ENCODE measurements around the gene SCRG1. TPM values are rescaled to one million over a fixed set of nuclear protein-coding genes. Genes with fewer than 3 reads are reported as not detected.
A peak's percentile ranks its signal among the peaks of the same experiment; 100 is the strongest.

Gene SCRG1
- total and polyA plus RNA-seq, 12 donors = 0.10 to 0.56 (median 0.26) TPM

DNA sequence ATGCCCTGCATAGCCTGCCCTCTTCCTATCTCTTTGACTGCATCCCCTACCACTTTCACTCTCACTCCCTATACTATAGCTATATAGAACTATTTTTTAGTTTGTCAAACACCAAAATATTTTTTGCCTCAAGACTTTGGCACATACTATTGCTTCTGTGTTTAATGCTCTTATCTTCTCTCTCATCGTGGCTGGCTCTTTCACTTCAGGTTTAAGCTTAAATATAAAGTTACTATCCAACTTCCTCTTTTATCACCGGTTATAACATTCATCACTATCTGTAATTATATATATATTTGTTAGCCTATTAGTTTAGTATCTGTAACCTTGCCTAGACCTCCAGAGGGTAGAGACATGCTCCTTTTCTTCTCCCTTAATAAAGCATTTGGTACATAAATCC lies 53.3 kb downstream of the SCRG1 start:
- WGBS, 2 donors = 56 to 64% methylated on average over 2 of the region's 2 CpGs
- TF ChIP-seq, protein P1, sequence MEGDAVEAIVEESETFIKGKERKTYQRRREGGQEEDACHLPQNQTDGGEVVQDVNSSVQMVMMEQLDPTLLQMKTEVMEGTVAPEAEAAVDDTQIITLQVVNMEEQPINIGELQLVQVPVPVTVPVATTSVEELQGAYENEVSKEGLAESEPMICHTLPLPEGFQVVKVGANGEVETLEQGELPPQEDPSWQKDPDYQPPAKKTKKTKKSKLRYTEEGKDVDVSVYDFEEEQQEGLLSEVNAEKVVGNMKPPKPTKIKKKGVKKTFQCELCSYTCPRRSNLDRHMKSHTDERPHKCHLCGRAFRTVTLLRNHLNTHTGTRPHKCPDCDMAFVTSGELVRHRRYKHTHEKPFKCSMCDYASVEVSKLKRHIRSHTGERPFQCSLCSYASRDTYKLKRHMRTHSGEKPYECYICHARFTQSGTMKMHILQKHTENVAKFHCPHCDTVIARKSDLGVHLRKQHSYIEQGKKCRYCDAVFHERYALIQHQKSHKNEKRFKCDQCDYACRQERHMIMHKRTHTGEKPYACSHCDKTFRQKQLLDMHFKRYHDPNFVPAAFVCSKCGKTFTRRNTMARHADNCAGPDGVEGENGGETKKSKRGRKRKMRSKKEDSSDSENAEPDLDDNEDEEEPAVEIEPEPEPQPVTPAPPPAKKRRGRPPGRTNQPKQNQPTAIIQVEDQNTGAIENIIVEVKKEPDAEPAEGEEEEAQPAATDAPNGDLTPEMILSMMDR (IDR thresholded peaks at IDR 0.05) = no peak
- H3K4me3 ChIP-seq = no peak overlapping the region
- no peaks in the 10 kb centered on the region for H3K36me3 ChIP-seq
- intact Hi-C loops (cut with DNase I) = no loop called here
- no peaks in the 10 kb centered on the region for H3K9me3 ChIP-seq
- H3K4me1 ChIP-seq = peaks cover 0 to 20% (median 0%) of the 10 kb centered on the region in 9 donors
- ATAC-seq (no peak), DNase-seq (no peak)
- H3K27me3 ChIP-seq = no peaks in the 10 kb centered on the region
- H3K27ac ChIP-seq = no peak overlapping the region

DNA sequence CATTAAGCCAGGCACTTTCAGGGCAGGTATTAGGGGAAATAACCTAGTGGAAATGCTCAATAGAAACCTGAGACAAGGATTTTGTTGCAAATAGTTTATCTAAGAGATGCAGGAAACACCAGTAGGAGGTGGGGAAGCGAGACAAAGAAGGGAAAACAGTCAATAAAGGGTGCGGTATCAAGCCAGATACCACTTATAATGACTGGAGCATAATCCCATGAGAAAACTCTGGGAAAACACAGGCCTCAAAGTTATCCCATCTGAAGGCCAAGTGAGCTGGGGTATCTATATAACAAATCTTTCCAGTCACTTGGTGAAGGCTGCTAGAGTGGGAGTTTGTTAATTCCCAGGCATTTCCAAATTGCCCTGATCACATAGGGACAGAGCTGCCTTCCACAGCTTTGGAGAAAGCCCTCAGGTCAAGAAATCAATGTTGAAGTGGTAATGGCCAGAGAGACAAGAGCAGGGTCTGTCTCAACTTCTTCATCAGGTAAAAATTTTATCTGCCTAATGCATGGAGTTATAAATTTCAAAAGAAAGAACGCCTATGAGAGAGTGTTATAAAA lies 55.0 kb downstream of the SCRG1 start:
- Histone ChIP-seq H3K4me3 (no peak overlapping the region), H3K4me1 (peaks cover 0 to 21% (median 0%) of the 10 kb centered on the region in 9 donors), H3K27ac (peak overlapping the region in 6 of 10 donors; percentile 2 to 60 (median 20)), H3K36me3 (no peaks in the 10 kb centered on the region), H3K9me3 (no peaks in the 10 kb centered on the region), H3K27me3 (no peaks in the 10 kb centered on the region)
- DNase-seq (no peak), ATAC-seq (peak in 3 of 8 donors; percentile 39 to 52 (median 42))
- intact Hi-C loops (cut with DNase I) = no loop called here
- 66 to 71% methylated on average over 3 of the region's 3 CpGs for WGBS, 2 donors
- TF ChIP-seq, protein P1 (IDR thresholded peaks at IDR 0.05) = no peak

DNA sequence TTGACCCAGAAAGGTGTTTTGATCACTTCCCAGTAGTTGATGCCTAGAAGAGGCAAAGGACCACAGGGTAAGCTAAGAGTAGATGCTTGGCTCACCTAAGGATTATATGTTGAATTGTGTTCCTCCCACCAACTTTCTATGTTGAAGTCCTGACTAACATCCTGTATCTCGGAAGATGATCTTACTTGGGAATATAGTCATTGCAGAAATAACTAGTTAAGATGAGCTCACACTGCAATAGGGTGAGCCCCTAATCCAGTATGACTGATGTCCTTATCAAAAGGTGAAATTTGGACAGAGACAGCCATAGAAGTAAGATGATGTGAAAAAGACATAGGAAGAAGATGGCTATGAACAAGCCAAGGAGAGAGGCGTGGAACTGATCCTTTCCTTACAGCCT lies 61.5 kb downstream of the SCRG1 start:
- Histone ChIP-seq H3K9me3 (no peaks in the 10 kb centered on the region), H3K36me3 (peaks cover 0 to 5% (median 0%) of the 10 kb centered on the region in 9 donors), H3K27ac (no peak overlapping the region), H3K4me1 (peaks cover 7 to 24% (median 15%) of the 10 kb centered on the region in 9 donors), H3K27me3 (no peaks in the 10 kb centered on the region), H3K4me3 (no peak overlapping the region)
- DNase-seq = no peak
- no peak for ATAC-seq
- intact Hi-C loops (cut with DNase I) = loop anchor here in 1 of 10 donors (2.0 kb wide), 1 partner anchor 29 kb away; no protein-coding TSS in a partner anchor
- TF ChIP-seq, protein P1 (IDR thresholded peaks at IDR 0.05) = no peak
- WGBS, 2 donors = 97 to 98% methylated on average over 2 of the region's 2 CpGs

DNA sequence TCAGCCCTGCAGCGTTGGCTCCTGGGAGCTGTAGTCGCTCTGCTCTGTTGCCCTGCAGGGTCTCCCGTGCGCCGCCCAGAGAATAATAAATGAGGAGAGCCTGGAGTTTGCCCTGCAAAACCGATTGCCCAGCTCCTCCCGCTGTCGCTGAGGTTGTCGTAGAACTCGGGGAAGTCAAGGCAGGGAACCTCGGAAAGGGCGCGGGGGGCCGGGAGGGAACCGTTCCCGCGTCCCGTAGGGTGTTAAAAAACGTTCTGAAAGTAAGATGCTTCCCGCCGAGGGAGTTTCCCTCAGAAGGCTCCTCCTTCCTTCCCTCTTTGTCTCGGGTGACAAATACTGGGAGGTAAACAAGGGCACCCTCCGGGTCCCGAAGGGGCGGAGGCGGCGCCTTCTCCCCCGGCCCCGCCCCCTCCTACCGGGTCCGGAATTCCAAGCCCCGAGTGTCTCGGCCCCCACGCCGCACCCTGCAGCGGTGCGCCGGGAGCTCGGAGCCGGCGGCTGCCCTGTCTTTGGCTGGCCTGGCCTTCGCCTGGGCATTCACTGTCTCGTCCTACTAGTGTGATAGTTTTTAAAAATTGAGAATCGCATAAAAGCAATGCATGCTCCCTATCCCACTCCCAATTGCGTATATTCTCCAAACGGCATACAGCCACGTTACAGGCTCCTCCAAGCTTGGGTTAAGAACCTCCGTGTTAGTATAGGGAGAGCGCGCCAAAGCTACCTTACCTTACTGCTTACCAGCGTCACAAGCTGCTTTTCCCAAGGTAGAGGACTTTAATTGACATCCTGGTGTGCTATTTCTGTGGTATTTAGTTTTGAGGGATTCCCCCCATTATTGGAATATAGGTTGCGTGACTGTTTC lies 63.8 kb downstream of the SCRG1 start:
- peaks cover 12 to 38% (median 26%) of the 10 kb centered on the region in 9 donors for H3K4me1 ChIP-seq
- peaks cover 0 to 29% (median 10%) of the 10 kb centered on the region in 9 donors for H3K36me3 ChIP-seq
- DNase-seq (peak; percentile 68), ATAC-seq (peak; percentile 23 to 72 (median 64))
- H3K9me3 ChIP-seq = no peaks in the 10 kb centered on the region
- H3K27me3 ChIP-seq = no peaks in the 10 kb centered on the region
- TF ChIP-seq, protein P1 (IDR thresholded peaks at IDR 0.05) = no peak
- 1 to 2% methylated on average over 52 of the region's 52 CpGs for WGBS, 2 donors
- intact Hi-C loops (cut with DNase I) = loop anchor here in 8 of 10 donors (1.0 to 5.0 kb wide), 5 partner anchors 34 to 38 kb away; partner anchors contain the start of gene SAP30 (in 5 of the 8)
- H3K4me3 ChIP-seq = peak overlapping the region; percentile 69 to 100 (median 92)
- peak overlapping the region; percentile 41 to 100 (median 87) for H3K27ac ChIP-seq

Other genes starting within 250 kb of the SCRG1 start
- 1 to 10 TPM; 2.6 to 8.8 (median 5.7) TPM for gene GALNT7, start 230.3 kb downstream of the SCRG1 start, total RNA-seq
- gene GALNT7, start 230.3 kb downstream of the SCRG1 start, polyA plus RNA-seq = 1 to 10 TPM; 2.2 to 4.3 TPM
- gene HMGB2, start 64.8 kb downstream of the SCRG1 start, total RNA-seq = 10 to 100 TPM; 27.3 to 82.6 (median 49.8) TPM
- gene HMGB2, start 64.8 kb downstream of the SCRG1 start, polyA plus RNA-seq = 10 to 100 TPM; 46.9 to 97.6 TPM
- 10 to 100 TPM in 9 of 10 donors, 1 to 10 TPM in 1; 9.2 to 22.2 (median 12.3) TPM for gene SAP30, start 28.2 kb downstream of the SCRG1 start, total RNA-seq
- gene SAP30, start 28.2 kb downstream of the SCRG1 start, polyA plus RNA-seq = 10 to 100 TPM in 1 of 2 donors, 1 to 10 TPM in 1; 4.0 to 14.0 TPM
- gene HAND2, start 131.1 kb upstream of the SCRG1 start, total RNA-seq = 100 to 1,000 TPM in 7 of 10 donors, 10 to 100 TPM in 3; 64.6 to 196 (median 130) TPM
- gene HAND2, start 131.1 kb upstream of the SCRG1 start, polyA plus RNA-seq = 10 to 100 TPM; 48.6 to 90.7 TPM